ENCODE measurements around the gene CDCP2. TPM values are rescaled to one million over a fixed set of nuclear protein-coding genes. Genes with fewer than 3 reads are reported as not detected.

Gene CDCP2
- total RNA-seq, 2 experiments from 2014 or later = 0.18 TPM; not detected in 1

DNA sequence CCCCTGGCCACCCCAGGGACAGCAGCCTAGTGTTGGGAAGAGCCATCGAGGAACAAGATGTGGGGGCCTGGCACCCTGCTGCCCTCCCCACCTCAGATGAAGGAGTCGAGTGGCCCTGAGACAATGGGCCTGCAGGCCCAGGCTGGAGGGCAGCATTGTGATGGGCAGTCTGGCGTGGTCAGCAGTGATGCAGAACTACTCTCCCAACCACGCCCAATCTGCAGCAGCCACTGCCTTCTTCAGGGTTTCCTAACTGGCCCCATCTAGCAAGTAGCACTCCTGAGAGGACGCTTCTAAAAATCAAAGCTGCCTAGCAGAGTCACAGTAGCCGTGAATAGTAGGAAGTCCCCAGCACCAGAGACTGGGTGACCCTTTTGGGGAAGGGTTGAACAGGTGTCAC is 18.5 kb downstream of the CDCP2 start:
- H3K27ac Mint-ChIP-seq = no peak overlapping the region
- ChIA-PET CTCF (interaction anchor here (1.2 kb wide), 1 partner anchor 11 kb away, joined by 3 read pairs; no protein-coding TSS in a partner anchor), POLR2A (no interaction called here)
- DNase-seq = no peak
- no peak for ATAC-seq
- intact Hi-C loops (cut with micrococcal nuclease) = no loop called here
- H3K9me3 Mint-ChIP-seq = no peaks in the 10 kb centered on the region
- no peaks in the 10 kb centered on the region for H3K27me3 Mint-ChIP-seq
- H3K4me3 Mint-ChIP-seq = no peak overlapping the region
- TF ChIP-seq, protein P1, sequence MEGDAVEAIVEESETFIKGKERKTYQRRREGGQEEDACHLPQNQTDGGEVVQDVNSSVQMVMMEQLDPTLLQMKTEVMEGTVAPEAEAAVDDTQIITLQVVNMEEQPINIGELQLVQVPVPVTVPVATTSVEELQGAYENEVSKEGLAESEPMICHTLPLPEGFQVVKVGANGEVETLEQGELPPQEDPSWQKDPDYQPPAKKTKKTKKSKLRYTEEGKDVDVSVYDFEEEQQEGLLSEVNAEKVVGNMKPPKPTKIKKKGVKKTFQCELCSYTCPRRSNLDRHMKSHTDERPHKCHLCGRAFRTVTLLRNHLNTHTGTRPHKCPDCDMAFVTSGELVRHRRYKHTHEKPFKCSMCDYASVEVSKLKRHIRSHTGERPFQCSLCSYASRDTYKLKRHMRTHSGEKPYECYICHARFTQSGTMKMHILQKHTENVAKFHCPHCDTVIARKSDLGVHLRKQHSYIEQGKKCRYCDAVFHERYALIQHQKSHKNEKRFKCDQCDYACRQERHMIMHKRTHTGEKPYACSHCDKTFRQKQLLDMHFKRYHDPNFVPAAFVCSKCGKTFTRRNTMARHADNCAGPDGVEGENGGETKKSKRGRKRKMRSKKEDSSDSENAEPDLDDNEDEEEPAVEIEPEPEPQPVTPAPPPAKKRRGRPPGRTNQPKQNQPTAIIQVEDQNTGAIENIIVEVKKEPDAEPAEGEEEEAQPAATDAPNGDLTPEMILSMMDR (IDR thresholded peaks at IDR 0.05) = no peak
- no peaks in the 10 kb centered on the region for H3K4me1 Mint-ChIP-seq (ENCODE audit: low read depth)
- H3K36me3 Mint-ChIP-seq (ENCODE audit: low read depth) = no peaks in the 10 kb centered on the region

- intact Hi-C loops (cut with micrococcal nuclease) = no loop called here
- ChIA-PET POLR2A (no interaction called here), CTCF (no interaction called here)
- TF ChIP-seq, protein P1 (IDR thresholded peaks at IDR 0.05) = no peak
- DNase-seq = no peak
- H3K4me1 Mint-ChIP-seq (ENCODE audit: low read depth) = no peaks in the 10 kb centered on the region
- no peak for ATAC-seq
- H3K9me3 Mint-ChIP-seq = no peaks in the 10 kb centered on the region
- H3K4me3 Mint-ChIP-seq = no peak overlapping the region
- no peak overlapping the region for H3K27ac Mint-ChIP-seq
- no peaks in the 10 kb centered on the region for H3K27me3 Mint-ChIP-seq
- H3K36me3 Mint-ChIP-seq (ENCODE audit: low read depth) = no peaks in the 10 kb centered on the region
These were observed 20.3 kb downstream of the CDCP2 start for GRCh38 chr1:54132495-54132894.

DNA sequence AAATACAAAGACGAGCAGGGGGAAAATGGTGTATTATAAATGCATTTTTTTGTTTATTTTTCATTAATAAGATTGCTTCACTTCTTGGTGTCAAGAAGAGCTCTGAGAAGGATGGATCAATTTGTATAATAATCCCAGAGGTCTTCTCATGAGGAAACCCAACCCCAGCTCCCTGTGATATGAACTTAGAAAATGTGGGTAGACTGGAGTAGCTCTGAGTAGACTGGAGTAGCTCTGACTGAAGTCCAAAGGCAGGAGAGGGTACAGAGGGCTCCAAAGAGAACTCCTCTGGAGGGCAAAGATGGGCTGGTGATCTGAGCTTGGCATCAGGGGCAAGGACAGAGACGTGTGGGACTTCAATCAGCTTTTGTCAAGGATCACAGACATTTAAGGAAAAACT is 21.4 kb downstream of the CDCP2 start:
- CTCF ChIA-PET = no interaction called here
- POLR2A ChIA-PET = no interaction called here
- intact Hi-C loops (cut with micrococcal nuclease) = no loop called here
- Mint-ChIP-seq H3K4me3 (no peak overlapping the region), H3K27me3 (no peaks in the 10 kb centered on the region), H3K4me1 (ENCODE audit: low read depth) (no peaks in the 10 kb centered on the region), H3K27ac (no peak overlapping the region), H3K9me3 (no peaks in the 10 kb centered on the region), H3K36me3 (ENCODE audit: low read depth) (no peaks in the 10 kb centered on the region)
- DNase-seq (no peak), ATAC-seq (no peak)
- TF ChIP-seq, protein P1 (IDR thresholded peaks at IDR 0.05) = no peak

- TF ChIP-seq, protein P1 (IDR thresholded peaks at IDR 0.05) = no peak
- CTCF ChIA-PET = no interaction called here
- Mint-ChIP-seq H3K27ac (no peak overlapping the region), H3K9me3 (no peaks in the 10 kb centered on the region), H3K36me3 (ENCODE audit: low read depth) (no peaks in the 10 kb centered on the region), H3K4me3 (no peak overlapping the region), H3K27me3 (no peaks in the 10 kb centered on the region), H3K4me1 (ENCODE audit: low read depth) (no peaks in the 10 kb centered on the region)
- intact Hi-C loops (cut with micrococcal nuclease) = loop anchor here (10.0 kb wide), 1 partner anchor 355 kb away; no protein-coding TSS in a partner anchor
- DNase-seq = no peak
- no peak for ATAC-seq
- POLR2A ChIA-PET = no interaction called here
These were observed 22.9 kb downstream of the CDCP2 start for GRCh38 chr1:54129858-54130257.

GRCh38 chr1:54127594-54128300 is 25.1 kb downstream of the CDCP2 start:
- TF ChIP-seq, protein P1 (IDR thresholded peaks at IDR 0.05) = no peak
- no peaks in the 10 kb centered on the region for H3K36me3 Mint-ChIP-seq (ENCODE audit: low read depth)
- no peaks in the 10 kb centered on the region for H3K4me1 Mint-ChIP-seq (ENCODE audit: low read depth)
- no peak for DNase-seq
- intact Hi-C loops (cut with micrococcal nuclease) = loop anchor here (10.0 kb wide), 1 partner anchor 357 kb away; no protein-coding TSS in a partner anchor
- no peak for ATAC-seq
- H3K4me3 Mint-ChIP-seq = no peak overlapping the region
- no peaks in the 10 kb centered on the region for H3K27me3 Mint-ChIP-seq
- ChIA-PET POLR2A (interaction anchor here (0.9 kb wide), 1 partner anchor 12 kb away, joined by 4 read pairs; no protein-coding TSS in a partner anchor), CTCF (no interaction called here)
- no peak overlapping the region for H3K27ac Mint-ChIP-seq
- H3K9me3 Mint-ChIP-seq = no peaks in the 10 kb centered on the region

Data from activated CD8-positive, alpha-beta T cell treated with anti-CD3 and anti-CD28 coated beads for 36 hours (primary cell).